NCI-H460 (cell line): ENCODE data around the gene EEF2K. TPM values are rescaled to one million over a fixed set of nuclear protein-coding genes. Genes with fewer than 3 reads are reported as not detected.
"Not testable (repeated sequence)": the region's sequence is repeated elsewhere in the genome, so short reads cannot be mapped to it uniquely, and the experiment has no call there.

Source experiments
- DNase-seq: peaks from one replicate; pipeline ENCODE4 v3.0.0-alpha.2; 2016; ENCODE audit warnings: low read depth; ENCODE audit errors: extremely low read depth
- polyA plus RNA-seq: library from polyadenylated mRNA; depleted of rRNA; stranded (reverse); fragments of >200 nt; gene quantifications from 2 replicates; pipeline ENCODE4 v1.2.3, GENCODE V29; 2014; cell fraction: nucleus; rRNA removed
- total RNA-seq: library from RNA; depleted of rRNA; stranded (reverse); fragments of >200 nt; shearing (Covaris generic); gene quantifications from 2 replicates; pipeline ENCODE4 v1.2.3, GENCODE V29; 2014; rRNA removed

EEF2K gene
- 11.5 and 15.9 TPM in 2 replicates for total RNA-seq
- polyA plus RNA-seq, result 17.4 and 28.4 TPM in 2 replicates

- DNase-seq, result peak; percentile 96
These were observed at the start of gene EEF2K for GRCh38 chr16:22206013-22206841. TSS of gene EEF2K (plus strand) at chr16:22206278. CDS start at chr16:22225730, 19,452 bp downstream.

DNA sequence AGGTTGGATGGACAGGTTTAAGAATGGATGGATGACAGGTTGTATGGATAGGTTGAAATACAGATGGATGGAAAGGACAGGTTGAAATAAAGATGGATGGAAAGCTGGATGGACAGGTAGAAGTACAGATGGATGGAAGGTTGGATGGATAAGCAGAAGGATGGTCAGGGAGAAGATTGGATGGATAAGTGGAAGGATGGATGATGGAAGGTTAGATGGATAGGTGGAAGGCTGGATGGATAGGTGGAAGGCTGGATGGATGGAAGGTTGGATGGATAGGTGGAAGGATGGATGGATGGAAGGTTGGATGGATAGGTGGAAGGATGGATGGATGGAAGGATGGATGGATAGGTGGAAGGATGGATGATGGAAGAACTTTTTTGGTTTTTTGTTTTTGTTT lies 44.7 kb upstream of the EEF2K start:
- no peak for DNase-seq

DNA sequence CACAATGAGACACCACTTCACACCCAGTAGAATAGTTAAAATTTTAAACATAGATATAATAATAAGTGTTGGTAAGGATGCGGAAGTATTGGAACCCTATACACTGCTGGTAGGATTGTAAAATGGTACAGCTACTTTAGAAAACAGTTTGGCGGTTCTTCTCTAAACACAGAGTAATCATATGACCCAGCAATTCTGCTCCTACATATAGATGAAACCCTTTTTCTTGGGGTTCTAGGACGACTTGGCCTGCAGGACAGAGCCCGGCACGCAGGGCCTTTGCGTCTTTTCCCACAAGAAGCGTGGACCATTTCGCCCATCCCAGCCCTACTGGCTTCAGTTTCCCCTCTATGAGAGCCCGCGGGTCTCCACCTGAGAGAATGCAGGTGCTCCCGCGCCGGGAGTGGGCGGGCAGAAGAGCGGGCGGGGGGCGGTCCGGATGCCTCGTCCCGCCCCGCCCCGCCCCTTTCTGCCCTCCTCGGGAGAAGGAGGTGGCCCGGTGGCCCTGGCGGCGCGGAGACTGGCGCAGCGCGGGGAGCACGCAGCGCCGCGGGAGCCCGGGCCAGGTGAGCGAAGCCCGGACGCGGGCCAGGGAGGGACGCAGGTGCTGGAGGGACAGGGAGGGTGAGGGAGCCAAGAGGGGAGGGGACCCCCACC lies 44.0 kb upstream of the EEF2K start, which contains the start of gene SDR42E2:
SDR42E2 (plus strand) TSS at position 508 of the 657 bp plus-strand sequence. CDS start 3,077 bp downstream, outside the sequence.
- no peak for DNase-seq

- DNase-seq, result no peak
These were observed 43.4 kb upstream of the EEF2K start for GRCh38 chr16:22162656-22163009.

GRCh38 chr16:22163806-22164205 lies 42.3 kb upstream of the EEF2K start:
- no peak for DNase-seq

DNA sequence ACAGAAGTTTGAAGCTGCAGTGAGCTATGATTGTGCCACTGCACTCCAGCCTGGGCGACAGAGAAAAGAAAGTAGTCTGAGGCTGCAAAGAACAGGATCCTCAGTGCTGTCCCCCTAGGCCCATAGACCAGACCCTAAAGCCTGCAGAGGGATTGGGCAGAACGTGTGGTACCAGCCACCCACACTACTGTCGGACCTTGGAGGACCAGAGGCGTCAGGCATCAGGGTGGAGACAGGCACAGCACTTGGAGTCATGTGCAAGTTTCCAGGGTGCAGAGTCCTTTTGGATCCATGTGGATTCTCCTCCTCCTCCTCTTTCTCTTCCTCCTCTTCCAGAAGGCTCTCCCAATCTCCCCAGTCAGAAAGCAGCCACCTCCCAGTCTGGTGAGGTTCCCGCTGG lies 41.6 kb upstream of the EEF2K start:
- no peak for DNase-seq

DNA sequence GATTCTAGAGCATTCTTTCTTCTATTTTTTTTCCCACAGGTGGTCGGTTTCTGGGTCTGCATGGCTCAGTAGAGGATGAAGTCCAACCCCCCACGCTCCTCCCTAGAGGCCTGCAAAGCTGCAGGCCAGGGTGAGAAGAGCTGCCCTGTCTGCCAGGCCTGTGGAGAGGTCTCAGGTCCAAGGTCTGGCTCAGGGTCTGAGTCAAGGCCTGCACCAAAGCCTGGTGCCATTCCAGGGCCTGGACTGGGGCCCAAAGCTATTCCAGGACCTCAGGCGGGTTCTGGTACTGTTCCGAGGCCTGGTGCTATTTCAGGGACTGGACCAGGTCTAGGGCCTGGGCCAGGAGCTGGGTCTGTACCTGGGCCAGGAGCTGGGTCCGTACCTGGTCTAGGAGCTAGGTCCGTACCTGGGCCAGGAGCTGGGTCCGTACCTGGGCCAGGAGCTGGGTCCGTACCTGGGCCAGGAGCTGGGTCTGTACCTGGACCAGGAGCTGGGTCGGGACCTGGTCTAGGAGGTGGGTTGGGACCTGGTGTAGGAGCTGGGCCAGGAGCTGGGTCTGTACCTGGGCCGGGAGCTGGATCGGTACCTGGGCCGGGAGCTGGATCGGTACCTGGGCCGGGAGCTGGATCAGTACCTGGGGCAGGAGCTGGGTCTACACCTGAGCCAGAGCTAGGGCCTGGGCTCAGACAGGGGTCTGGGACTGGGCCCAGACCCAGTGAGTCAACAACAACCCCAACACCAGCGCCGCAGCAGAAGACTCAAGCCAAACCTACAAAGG lies 40.4 kb upstream of the EEF2K start:
- no peak for DNase-seq

DNA sequence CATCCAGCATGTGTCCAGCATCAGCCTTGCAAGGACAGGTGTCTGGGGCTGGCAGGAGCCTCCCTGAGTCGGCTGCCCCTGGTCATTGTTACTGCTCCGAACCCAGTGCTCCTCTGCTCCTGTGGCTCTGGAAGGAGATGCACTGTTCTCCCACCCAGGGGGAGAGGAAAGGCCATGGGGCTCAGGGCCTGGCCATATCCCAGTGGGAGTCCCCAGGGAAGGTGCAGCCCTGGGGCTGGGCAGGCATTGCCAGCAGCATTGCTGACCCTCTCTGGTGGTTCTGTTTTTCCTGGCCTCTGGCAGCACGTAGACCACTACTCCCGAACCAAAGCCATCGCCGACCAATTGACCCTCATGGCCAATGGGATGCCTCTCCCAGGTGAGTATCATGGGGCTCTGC lies 34.1 kb upstream of the EEF2K start:
- DNase-seq, result no peak

DNA sequence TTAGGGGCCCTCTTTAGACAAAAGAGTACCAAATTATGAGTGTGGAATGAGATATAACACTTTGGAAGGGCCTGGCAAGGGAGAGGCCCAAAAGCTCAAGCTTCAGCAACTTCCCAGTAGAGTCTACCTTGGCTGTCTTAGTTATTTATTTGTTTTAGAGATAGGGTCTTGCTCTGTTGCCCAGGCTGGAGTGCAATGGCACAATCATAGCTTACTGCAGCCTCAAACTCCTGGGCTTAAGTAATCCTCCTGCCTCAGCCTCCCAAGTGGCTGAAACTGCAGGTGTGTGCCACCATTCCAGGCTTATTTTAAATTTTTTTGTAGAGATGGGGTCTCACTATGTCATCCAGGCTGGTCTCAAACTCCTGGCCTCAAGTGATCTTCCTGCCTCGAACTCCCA lies 33.4 kb upstream of the EEF2K start:
- not testable (repeated sequence) for DNase-seq

- no peak for DNase-seq
These were observed 31.4 kb upstream of the EEF2K start for GRCh38 chr16:22174642-22175041.

DNA sequence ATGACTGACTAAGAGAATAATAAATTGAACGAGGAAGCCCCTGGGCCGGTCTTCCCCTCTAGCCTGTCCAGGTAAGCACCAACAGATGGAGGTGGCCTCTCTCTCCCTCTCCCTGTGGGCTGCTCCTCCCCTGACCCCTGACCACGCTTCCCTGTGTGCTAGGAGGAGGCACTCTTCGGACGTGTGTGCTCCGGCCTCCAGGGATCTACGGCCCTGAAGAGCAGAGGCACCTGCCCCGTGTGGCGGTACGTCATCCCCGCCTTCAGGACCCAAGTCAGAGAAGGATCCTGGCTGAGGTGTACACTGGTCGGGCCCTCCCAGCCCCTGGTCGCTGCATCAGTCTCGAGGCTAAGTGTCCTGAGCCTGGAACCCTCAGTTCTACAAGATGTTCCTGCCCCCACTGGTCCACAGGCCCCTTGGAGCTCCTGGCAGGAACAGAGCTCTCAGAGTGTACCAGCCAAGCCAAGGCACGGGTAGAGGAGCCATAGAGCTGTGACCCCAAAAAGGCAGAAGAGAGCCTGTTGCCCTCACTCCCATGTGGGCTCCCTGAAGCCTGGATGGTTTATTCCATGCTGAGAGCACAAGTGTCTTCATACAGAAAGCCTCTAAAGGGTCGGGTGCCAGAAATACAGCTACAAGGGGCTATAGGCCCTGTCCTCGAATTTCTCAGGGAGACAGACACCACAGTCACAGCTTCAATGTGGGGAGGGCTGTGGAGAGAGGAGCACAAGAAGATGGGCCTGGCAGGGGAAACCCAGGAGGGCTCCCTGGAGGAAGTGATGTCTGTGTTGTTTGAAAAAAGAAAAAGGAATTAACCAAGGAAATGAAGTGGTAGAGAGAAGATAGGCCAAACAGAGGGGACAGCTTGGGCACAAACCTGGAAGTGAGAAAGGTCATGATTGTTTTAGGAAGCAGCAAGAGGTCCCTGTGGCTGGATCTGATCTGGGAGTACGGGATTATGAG lies 27.8 kb upstream of the EEF2K start:
- no peak for DNase-seq

GRCh38 chr16:22181426-22181825 lies 24.7 kb upstream of the EEF2K start:
- DNase-seq, result no peak

DNA sequence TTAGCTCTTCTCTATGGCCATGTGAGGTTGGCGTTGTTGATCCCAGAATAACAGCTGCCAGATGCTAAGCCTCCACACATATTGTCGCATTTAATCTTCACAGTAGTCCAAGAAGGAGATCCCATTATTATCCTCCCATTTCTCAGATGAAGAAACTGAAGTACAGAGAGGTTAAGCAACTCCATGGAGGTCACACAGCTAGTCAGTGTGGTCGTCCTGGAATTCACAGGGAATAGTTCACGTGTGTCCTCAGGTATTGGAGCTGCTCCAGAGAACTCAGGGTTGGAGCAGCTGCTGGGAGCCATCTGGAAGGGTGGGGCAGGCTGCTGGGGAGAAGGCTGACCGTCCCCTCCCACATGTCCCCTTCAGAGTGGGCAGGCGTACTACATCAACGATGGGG lies 24.2 kb upstream of the EEF2K start:
- no peak for DNase-seq

GRCh38 chr16:22183335-22183734 lies 22.7 kb upstream of the EEF2K start:
- no peak for DNase-seq

DNA sequence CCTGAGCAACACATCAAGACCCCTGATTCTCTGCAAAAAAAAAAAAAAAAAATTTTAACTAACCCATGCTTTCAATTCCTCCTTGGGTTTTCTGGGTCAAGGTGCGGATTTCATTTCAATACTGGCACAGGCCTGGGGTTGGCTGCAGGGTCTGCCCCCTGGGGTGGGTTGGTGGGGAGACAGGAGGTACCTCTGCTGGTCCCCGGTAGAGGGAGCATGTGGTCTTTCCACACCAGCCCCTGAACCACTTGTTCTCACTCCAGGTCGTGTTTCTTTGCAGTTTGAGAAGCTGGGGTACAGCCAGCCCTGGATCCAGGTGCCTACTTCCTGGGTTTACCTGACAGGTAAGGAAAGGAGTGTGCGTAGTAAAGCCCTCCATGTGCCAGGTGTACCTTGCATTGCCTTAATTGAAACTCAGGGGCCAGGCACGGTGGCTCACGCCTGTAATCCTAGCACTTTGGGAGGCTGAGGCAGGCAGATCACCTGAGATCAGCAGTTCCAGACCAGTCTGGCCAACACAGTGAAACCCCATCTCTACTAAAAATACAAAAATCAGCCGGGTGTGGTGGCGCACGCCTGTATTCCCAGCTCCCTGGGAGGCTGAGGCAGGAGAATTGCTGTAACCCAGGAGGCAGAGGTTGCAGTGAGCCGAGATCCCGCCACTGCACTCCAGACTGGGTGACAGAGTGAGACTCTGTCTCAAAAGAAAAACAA lies 22.0 kb upstream of the EEF2K start:
- DNase-seq, result no peak

- DNase-seq, result no peak
These were observed 21.5 kb upstream of the EEF2K start for GRCh38 chr16:22184615-22184968.

- DNase-seq, result no peak
These were observed 19.6 kb upstream of the EEF2K start for GRCh38 chr16:22186517-22186916.

GRCh38 chr16:22188267-22188594 lies 17.8 kb upstream of the EEF2K start:
- DNase-seq, result no peak

GRCh38 chr16:22188595-22189442 lies 17.3 kb upstream of the EEF2K start:
- peak; percentile 70 for DNase-seq
